PFSK-1 (cell line): Measurements from ENCODE around the gene PNPLA8.
A peak's percentile ranks its signal among the peaks of the same experiment; 100 is the strongest.

ENCODE experiments used
- FOXP2 ChIP-seq: optimal IDR thresholded peaks from 2 replicates; pipeline ENCODE3; 2011; ENCODE audit warnings: borderline replicate concordance, control low read depth, inconsistent platforms; ENCODE audit not compliant: insufficient read depth; ENCODE audit errors: extremely low read length, extremely low read depth
- POLR2AphosphoS5 ChIP-seq: IDR thresholded peaks from 2 replicates; pipeline ENCODE4 v1.6.1; 2012; ENCODE audit warnings: low read depth, mild to moderate bottlenecking, control low read depth, low read length, moderate library complexity
- SIN3A ChIP-seq: IDR thresholded peaks from 2 replicates; pipeline ENCODE4 v1.6.1; 2012; ENCODE audit warnings: mild to moderate bottlenecking, low read length, moderate library complexity, borderline replicate concordance; ENCODE audit not compliant: insufficient read depth
- TAF1 ChIP-seq: IDR thresholded peaks from 2 replicates; pipeline ENCODE4 v1.6.1; 2012; ENCODE audit warnings: low read length, control low read depth, borderline replicate concordance; ENCODE audit not compliant: insufficient read depth
- TF ChIP-seq, protein P1 (sequence below), 2 experiments: IDR thresholded peaks; 2 replicates each; pipeline versions ENCODE4 v1.6.1 to v1.8.0; 2011 to 2012; ENCODE audit warnings: low read depth in 2 of 2, low read length in 2 of 2, control low read depth in 1 of 2, inconsistent platforms in 1 of 2, mild to moderate bottlenecking in 1 of 2, moderate library complexity in 1 of 2; ENCODE audit not compliant: insufficient read depth in 1 of 2

Gene PNPLA8

GRCh38 chr7:108526768-108527017, 758 bp upstream of the PNPLA8 start:
- TF ChIP-seq, protein P1, sequence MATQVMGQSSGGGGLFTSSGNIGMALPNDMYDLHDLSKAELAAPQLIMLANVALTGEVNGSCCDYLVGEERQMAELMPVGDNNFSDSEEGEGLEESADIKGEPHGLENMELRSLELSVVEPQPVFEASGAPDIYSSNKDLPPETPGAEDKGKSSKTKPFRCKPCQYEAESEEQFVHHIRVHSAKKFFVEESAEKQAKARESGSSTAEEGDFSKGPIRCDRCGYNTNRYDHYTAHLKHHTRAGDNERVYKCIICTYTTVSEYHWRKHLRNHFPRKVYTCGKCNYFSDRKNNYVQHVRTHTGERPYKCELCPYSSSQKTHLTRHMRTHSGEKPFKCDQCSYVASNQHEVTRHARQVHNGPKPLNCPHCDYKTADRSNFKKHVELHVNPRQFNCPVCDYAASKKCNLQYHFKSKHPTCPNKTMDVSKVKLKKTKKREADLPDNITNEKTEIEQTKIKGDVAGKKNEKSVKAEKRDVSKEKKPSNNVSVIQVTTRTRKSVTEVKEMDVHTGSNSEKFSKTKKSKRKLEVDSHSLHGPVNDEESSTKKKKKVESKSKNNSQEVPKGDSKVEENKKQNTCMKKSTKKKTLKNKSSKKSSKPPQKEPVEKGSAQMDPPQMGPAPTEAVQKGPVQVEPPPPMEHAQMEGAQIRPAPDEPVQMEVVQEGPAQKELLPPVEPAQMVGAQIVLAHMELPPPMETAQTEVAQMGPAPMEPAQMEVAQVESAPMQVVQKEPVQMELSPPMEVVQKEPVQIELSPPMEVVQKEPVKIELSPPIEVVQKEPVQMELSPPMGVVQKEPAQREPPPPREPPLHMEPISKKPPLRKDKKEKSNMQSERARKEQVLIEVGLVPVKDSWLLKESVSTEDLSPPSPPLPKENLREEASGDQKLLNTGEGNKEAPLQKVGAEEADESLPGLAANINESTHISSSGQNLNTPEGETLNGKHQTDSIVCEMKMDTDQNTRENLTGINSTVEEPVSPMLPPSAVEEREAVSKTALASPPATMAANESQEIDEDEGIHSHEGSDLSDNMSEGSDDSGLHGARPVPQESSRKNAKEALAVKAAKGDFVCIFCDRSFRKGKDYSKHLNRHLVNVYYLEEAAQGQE (IDR thresholded peaks at IDR 0.05; ENCODE audit: insufficient read depth in 1 of 2, low read depth in 2 of 2, low read length in 2 of 2), result no peak
- no peak for TF ChIP-seq POLR2AphosphoS5
- no peak for TF ChIP-seq SIN3A
- TF ChIP-seq TAF1, result no peak
- no peak for TF ChIP-seq FOXP2

DNA sequence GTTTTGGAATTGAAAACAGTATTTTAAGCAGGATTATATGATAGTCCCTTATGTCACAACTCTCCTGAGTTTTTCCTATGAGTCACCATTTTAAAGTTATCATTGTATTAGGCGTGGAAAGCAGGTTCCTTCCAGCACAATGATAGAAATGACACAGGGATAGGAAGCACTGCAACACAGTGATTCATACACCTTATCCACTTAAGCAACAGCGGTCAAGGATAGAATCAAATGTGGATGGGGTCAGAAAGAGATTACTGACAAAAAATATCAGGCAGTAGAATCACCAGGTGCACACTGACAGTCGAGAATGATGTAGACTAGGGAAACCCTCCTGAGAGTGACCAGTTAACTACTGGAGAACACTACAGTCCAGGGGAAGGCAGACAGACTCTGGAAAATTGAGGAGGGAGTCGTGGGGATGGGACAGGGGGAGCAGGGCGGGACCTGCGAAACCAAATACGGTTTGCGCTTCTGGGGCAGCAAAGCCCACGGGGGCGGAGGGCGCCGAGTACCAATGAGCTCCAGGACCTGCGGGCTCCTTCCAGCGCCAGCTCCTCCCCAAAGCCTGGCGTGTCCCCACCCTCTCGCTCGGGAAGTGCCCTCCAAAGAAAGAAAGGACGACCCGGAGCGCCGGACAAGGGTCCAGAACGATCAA, 479 bp downstream of the PNPLA8 start:
- TF ChIP-seq FOXP2 (no peak), SIN3A (no peak), POLR2AphosphoS5 (no peak), TAF1 (0 out of 2 replicates have a peak, but pooled peaks have one; percentile 27)
- TF ChIP-seq, protein P1 (IDR thresholded peaks at IDR 0.05; ENCODE audit: insufficient read depth in 1 of 2, low read depth in 2 of 2, low read length in 2 of 2), result no peak

DNA sequence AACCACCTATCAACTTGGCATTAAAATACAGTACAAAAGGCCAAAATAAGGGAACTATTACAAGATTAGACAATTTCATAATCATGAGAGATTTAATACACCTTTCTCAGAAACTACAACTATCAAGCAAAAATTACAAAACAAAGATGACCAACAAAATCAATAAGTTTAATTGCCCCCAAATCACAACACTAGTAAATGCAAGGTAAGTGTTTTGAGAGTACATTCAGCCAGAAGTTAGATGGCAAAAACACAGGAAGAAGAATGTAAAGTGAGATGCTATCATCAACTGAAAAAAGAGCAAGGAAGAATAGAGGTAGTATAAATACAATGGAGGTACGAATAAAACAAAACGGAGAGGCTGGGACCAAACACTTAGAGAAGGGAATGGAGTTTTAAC, 3.2 kb downstream of the PNPLA8 start:
- TF ChIP-seq FOXP2, result no peak
- TF ChIP-seq POLR2AphosphoS5, result no peak
- no peak for TF ChIP-seq SIN3A
- TF ChIP-seq TAF1, result no peak
- TF ChIP-seq, protein P1 (IDR thresholded peaks at IDR 0.05; ENCODE audit: insufficient read depth in 1 of 2, low read depth in 2 of 2, low read length in 2 of 2), result no peak

DNA sequence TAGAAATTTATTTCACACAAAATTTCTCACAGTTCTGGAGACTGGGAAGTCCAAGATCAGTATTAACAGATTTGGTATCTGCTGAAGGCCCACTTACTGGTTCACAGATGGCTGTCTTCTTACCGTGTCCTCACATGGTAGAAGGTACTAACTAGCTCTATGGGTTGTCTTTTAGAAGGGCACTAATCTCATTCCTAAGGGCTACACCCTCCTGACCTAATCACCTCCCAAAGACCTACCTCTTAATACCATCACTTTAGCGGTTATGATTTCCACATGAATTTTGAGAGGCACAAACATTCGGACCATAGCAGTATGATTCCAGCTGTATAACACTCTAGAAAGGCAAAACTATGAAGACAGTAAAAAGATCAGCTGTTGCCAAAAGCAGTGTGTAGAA, 8.0 kb downstream of the PNPLA8 start:
- no peak for TF ChIP-seq SIN3A
- no peak for TF ChIP-seq POLR2AphosphoS5
- TF ChIP-seq, protein P1 (IDR thresholded peaks at IDR 0.05; ENCODE audit: insufficient read depth in 1 of 2, low read depth in 2 of 2, low read length in 2 of 2), result no peak
- TF ChIP-seq TAF1, result no peak
- TF ChIP-seq FOXP2, result no peak

- no peak for TF ChIP-seq TAF1
- TF ChIP-seq, protein P1 (IDR thresholded peaks at IDR 0.05; ENCODE audit: insufficient read depth in 1 of 2, low read depth in 2 of 2, low read length in 2 of 2), result no peak
- no peak for TF ChIP-seq SIN3A
- TF ChIP-seq POLR2AphosphoS5, result no peak
- TF ChIP-seq FOXP2, result no peak
These were observed 10.3 kb downstream of the PNPLA8 start for GRCh38 chr7:108515630-108516029.
